ENCODE data around the gene ITGB3. TPM values are rescaled to one million over a fixed set of nuclear protein-coding genes. Genes with fewer than 3 reads are reported as not detected.

ITGB3 gene
- total RNA-seq (10 to 100 TPM; 28.5 to 62.7 (median 40.1) TPM), polyA plus RNA-seq (1 to 10 TPM in 2 of 3 donors, under 1 TPM in 1; 0.69 to 3.4 (median 1.8) TPM)

DNA sequence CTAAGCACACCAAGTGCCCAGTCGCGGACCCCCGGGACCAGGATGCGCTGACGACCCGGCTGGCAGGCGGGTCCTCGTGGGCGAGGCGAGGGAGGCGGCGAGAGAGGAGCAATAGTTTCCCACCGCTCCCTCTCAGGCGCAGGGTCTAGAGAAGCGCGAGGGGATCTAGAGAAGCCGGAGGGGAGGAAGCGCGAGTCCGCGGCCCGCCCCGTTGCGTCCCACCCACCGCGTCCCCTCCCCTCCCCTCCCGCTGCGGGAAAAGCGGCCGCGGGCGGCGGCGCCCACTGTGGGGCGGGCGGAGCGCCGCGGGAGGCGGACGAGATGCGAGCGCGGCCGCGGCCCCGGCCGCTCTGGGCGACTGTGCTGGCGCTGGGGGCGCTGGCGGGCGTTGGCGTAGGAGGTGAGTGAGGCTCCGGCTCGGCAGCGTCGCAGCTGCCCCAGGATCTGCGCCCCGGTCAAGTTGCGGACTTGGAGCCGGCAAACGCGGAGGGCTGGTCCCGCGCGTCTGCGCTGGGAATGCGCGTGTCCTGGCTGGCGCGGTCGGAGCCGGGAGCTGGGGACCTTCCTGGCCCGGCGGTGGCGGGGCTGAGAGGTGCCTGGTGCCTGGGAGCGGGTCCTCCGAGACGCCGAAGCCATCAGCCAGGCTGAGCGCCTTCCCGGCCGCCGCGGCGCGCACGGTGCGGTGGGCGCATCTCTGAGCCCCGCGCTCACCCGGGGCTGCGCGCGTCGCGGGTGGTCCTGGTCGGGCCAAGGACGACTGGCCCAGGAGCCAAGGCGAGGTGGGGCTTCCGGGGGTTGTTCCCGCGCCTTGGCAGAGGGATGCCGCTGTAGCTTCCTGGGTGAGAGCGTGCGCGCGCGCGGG is at the start of gene ITGB3:
Gene ITGB3 (plus strand): TSS at position 287 of the 862 bp plus-strand sequence. CDS start 35 bp downstream, at position 322.
- Histone ChIP-seq H3K36me3 (no peaks in the 10 kb centered on the region), H3K27ac (peak within 1 kb of the TSS; percentile 90 to 94 (median 93)), H3K4me1 (peaks cover 0 to 38% (median 34%) of the 10 kb centered on the region in 4 donors), H3K27me3 (no peaks in the 10 kb centered on the region), H3K4me3 (peak within 1 kb of the TSS; percentile 78 to 92 (median 84)), H3K9me3 (no peaks in the 10 kb centered on the region)
- intact Hi-C loops (cut with DNase I) = loop anchor here (1.0 to 2.0 kb wide), 4 partner anchors 21 to 63 kb away; no protein-coding TSS in a partner anchor
- DNase-seq = peak; percentile 90
- TF ChIP-seq EP300 (IDR thresholded peaks at IDR 0.05) (no peak), POLR2AphosphoS5 (IDR thresholded peaks at IDR 0.05) (peak; percentile 47 to 91 (median 70)), POLR2A (IDR thresholded peaks at IDR 0.05) (peak in 1 of 2 donors; percentile 49)
- TF ChIP-seq, protein P1, sequence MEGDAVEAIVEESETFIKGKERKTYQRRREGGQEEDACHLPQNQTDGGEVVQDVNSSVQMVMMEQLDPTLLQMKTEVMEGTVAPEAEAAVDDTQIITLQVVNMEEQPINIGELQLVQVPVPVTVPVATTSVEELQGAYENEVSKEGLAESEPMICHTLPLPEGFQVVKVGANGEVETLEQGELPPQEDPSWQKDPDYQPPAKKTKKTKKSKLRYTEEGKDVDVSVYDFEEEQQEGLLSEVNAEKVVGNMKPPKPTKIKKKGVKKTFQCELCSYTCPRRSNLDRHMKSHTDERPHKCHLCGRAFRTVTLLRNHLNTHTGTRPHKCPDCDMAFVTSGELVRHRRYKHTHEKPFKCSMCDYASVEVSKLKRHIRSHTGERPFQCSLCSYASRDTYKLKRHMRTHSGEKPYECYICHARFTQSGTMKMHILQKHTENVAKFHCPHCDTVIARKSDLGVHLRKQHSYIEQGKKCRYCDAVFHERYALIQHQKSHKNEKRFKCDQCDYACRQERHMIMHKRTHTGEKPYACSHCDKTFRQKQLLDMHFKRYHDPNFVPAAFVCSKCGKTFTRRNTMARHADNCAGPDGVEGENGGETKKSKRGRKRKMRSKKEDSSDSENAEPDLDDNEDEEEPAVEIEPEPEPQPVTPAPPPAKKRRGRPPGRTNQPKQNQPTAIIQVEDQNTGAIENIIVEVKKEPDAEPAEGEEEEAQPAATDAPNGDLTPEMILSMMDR (IDR thresholded peaks at IDR 0.05) = peak in 2 of 4 experiments; percentile 10 to 43
- WGBS, 2 donors = 1% methylated on average over 112 of the region's 112 CpGs

DNA sequence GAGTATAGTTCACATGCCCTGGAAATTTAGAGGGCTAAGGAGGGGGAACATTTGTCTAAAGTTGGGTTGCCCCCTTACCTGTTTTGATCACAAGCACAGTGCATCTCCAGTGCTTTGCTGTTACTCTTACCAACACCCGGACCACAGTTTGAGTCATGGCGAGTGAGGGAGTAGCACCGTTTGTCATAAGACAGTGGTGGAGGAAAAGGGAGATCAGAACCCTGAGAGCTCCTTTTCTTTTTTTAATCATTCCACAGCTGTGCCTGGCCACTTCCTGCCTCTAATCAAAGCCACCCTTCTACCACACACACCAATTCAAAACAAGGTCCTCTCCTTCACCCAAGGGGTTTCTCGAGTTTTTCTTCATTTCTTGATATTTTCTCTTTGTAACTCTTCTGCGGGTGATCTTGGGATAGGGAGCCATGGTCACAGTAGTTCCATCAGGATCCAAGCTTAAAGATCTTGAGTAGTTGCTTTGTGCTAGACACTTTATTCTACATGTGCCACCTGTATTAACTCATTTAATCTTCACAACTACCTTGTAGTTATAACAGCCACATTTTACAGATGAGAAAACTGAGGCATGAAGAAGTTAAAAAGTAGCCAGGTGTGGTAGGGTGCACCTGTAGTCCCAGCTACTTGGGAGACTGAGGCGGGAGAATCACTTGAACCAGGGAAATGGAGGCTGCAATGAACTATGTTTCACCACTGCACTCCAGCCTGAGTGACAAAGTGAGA is 49.5 kb upstream of the ITGB3 start:
- intact Hi-C loops (cut with DNase I) = no loop called here

DNA sequence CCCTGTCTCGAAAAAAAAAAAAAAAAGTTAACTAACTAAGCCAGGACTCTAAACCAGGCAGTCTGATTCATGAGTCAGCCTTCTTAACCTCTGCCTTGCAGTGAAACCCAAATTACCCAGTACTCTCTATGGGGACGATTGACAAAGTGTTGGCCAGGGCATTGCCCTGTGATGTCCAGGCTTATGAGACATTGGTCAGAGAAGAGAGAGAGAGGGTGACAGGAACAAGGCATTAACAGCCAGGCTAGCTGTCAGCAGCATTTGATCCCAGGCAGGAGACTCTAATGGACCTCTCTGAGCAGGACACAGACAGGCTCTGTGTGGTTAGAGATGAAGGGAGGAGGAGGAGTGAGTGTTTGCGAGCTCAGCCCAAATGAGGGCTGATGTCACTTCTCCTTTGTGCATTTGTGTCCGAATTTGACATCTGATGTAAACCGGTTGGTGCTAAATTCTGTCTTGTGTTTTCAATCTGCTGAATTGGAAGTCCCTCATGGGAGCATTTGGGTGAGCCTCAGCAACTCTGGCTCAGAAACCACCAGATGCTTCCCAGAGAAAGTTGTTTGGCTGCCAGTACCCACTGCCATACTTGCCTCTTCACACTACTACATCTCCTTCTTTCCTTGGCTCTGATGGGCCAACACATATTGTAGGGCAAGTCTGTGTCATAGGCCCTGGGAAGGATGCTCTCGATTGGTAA is 48.8 kb upstream of the ITGB3 start:
- peaks cover 0 to 18% (median 15%) of the 10 kb centered on the region in 4 donors for H3K4me1 ChIP-seq
- WGBS, 2 donors = 40 to 67% methylated on average over 6 of the region's 6 CpGs
- intact Hi-C loops (cut with DNase I) = no loop called here
- no peaks in the 10 kb centered on the region for H3K27me3 ChIP-seq
- DNase-seq = no peak
- no peaks in the 10 kb centered on the region for H3K36me3 ChIP-seq
- H3K27ac ChIP-seq = peak overlapping the region; percentile 17 to 71 (median 51)
- TF ChIP-seq, protein P1 (IDR thresholded peaks at IDR 0.05) = no peak
- TF ChIP-seq POLR2AphosphoS5 (IDR thresholded peaks at IDR 0.05) (peak in 1 of 4 donors; percentile 26), POLR2A (IDR thresholded peaks at IDR 0.05) (no peak)
- H3K9me3 ChIP-seq = no peaks in the 10 kb centered on the region
- H3K4me3 ChIP-seq = no peak overlapping the region

More for the DNA sequence above, 49.5 kb upstream of the ITGB3 start:
- H3K36me3 ChIP-seq = no peaks in the 10 kb centered on the region
- H3K4me1 ChIP-seq = peaks cover 0 to 18% (median 15%) of the 10 kb centered on the region in 4 donors
- TF ChIP-seq POLR2AphosphoS5 (IDR thresholded peaks at IDR 0.05) = no peak
- TF ChIP-seq, protein P1 (IDR thresholded peaks at IDR 0.05) = no peak
- no peak for TF ChIP-seq EP300 (IDR thresholded peaks at IDR 0.05)
- TF ChIP-seq POLR2A (IDR thresholded peaks at IDR 0.05) = no peak
- H3K4me3 ChIP-seq = no peak overlapping the region
- peak overlapping the region in 3 of 4 donors; percentile 43 to 71 (median 59) for H3K27ac ChIP-seq
- WGBS, 2 donors = 65 to 86% methylated on average over 6 of the region's 6 CpGs
- H3K9me3 ChIP-seq = no peaks in the 10 kb centered on the region
- DNase-seq = no peak
- no peaks in the 10 kb centered on the region for H3K27me3 ChIP-seq

DNA sequence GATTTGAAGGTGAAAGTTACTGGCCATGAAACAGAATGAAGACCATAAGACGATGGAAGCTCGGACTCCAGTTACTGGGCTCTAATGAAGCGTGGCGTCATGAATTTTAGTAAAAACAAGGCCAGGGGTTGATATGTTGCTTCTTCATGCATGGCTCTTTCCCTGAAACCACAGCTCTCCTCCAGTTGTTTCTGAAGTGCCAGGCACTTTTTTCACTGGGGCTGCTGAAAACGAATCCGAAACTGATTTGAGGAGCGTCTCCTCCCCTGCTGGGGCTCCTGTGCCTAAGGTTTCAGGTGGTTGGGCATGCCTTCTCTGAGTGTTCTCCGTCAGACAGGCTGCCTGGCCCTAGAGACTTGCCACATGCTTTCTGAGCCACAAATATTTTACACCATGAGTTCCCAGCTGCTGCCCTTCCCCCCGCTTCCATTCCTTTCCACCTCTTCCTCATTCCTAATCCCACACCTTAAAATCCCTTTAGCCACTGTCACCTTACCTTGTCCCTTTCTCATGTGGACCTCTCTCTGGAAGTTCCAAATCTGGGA is 48.1 kb upstream of the ITGB3 start:
- intact Hi-C loops (cut with DNase I) = no loop called here

More for the DNA sequence above, 48.1 kb upstream of the ITGB3 start:
- Histone ChIP-seq H3K27ac (peak overlapping the region; percentile 17 to 71 (median 51)), H3K27me3 (no peaks in the 10 kb centered on the region), H3K9me3 (no peaks in the 10 kb centered on the region), H3K4me1 (peaks cover 0 to 18% (median 15%) of the 10 kb centered on the region in 4 donors), H3K4me3 (no peak overlapping the region), H3K36me3 (no peaks in the 10 kb centered on the region)
- peak; percentile 70 for DNase-seq
- no peak for TF ChIP-seq POLR2A (IDR thresholded peaks at IDR 0.05)
- no peak for TF ChIP-seq EP300 (IDR thresholded peaks at IDR 0.05)
- TF ChIP-seq POLR2AphosphoS5 (IDR thresholded peaks at IDR 0.05) = no peak
- TF ChIP-seq, protein P1 (IDR thresholded peaks at IDR 0.05) = no peak
- WGBS, 2 donors = 39 to 43% methylated on average over 9 of the region's 9 CpGs

Measured in sigmoid colon (tissue), 7 donors.